GM12873 (cell line): Measurements from ENCODE around the gene ECM2.

Source experiments
- CTCF ChIP-seq: IDR thresholded peaks from 2 replicates; pipeline ENCODE4 v1.5.1; 2012; ENCODE audit warnings: low read depth, mild to moderate bottlenecking, moderate library complexity, low read length, control low read depth; ENCODE audit not compliant: insufficient read depth; ENCODE audit errors: missing control alignments

ECM2 gene

GRCh38 chr9:92514635-92515034 is 21.2 kb downstream of the ECM2 start:
- no peak for TF ChIP-seq CTCF

GRCh38 chr9:92513349-92513748 is 22.4 kb downstream of the ECM2 start:
- TF ChIP-seq CTCF: no peak

- no peak for TF ChIP-seq CTCF
Observed at GRCh38 chr9:92512622-92513021, 23.2 kb downstream of the ECM2 start.

GRCh38 chr9:92510747-92511146 is 25.0 kb downstream of the ECM2 start:
- TF ChIP-seq CTCF: no peak

GRCh38 chr9:92509050-92509449 is 26.7 kb downstream of the ECM2 start:
- no peak for TF ChIP-seq CTCF

GRCh38 chr9:92508018-92508820 is 27.6 kb downstream of the ECM2 start:
- TF ChIP-seq CTCF: no peak

GRCh38 chr9:92507496-92507895 is 28.3 kb downstream of the ECM2 start:
- no peak for TF ChIP-seq CTCF

GRCh38 chr9:92507005-92507404 is 28.8 kb downstream of the ECM2 start:
- TF ChIP-seq CTCF: no peak
